IMR-90 (cell line): ENCODE measurements around the gene VPS41.

Source experiments
- BHLHE40 ChIP-seq: fragments of 150-350 bp; IDR thresholded peaks from 2 replicates; pipeline ENCODE4 v1.6.1; 2016; ENCODE audit warnings: mild to moderate bottlenecking, low read depth, low read length
- CEBPB ChIP-seq: IDR thresholded peaks from 2 replicates; pipeline ENCODE4 v1.6.1; 2012; ENCODE audit warnings: low read depth, low read length, improper control_type of control experiment
- CTCF ChIP-seq: conservative IDR thresholded peaks from 2 replicates; pipeline ENCODE4 v1.5.1; 2012; ENCODE audit warnings: mild to moderate bottlenecking, low read depth, low read length, improper control_type of control experiment
- FOS ChIP-seq: fragments of 150-350 bp; IDR thresholded peaks from 2 replicates; pipeline ENCODE4 v1.6.1; 2016; ENCODE audit warnings: low read depth, low read length
- MAFK ChIP-seq: IDR thresholded peaks from 2 replicates; pipeline ENCODE4 v1.6.1; 2012; ENCODE audit warnings: low read depth, low read length, improper control_type of control experiment
- MXI1 ChIP-seq: IDR thresholded peaks from 2 replicates; pipeline ENCODE4 v1.6.1; 2012; ENCODE audit warnings: low read depth, mild to moderate bottlenecking, low read length, moderate library complexity, borderline replicate concordance
- NFE2L2 ChIP-seq: fragments of 150-350 bp; IDR thresholded peaks from 2 replicates; pipeline ENCODE4 v1.6.1; 2016; ENCODE audit warnings: low read depth, mild to moderate bottlenecking, low read length
- POLR2A ChIP-seq: IDR thresholded peaks from 2 replicates; pipeline ENCODE4 v1.6.1; 2012; ENCODE audit warnings: mild to moderate bottlenecking, low read depth, low read length
- RFX5 ChIP-seq: IDR thresholded peaks from 2 replicates; pipeline ENCODE4 v1.8.0; 2012; ENCODE audit warnings: low read depth, mild to moderate bottlenecking, low read length, moderate library complexity
- SMC3 ChIP-seq: fragments of 150-350 bp; IDR thresholded peaks from 2 replicates; pipeline ENCODE4 v1.6.1; 2016; ENCODE audit warnings: low read depth, mild to moderate bottlenecking, antibody characterized with exemption, low read length, moderate library complexity
- USF2 ChIP-seq: fragments of 150-350 bp; IDR thresholded peaks from 2 replicates; pipeline ENCODE4 v1.6.1; 2017; ENCODE audit warnings: mild to moderate bottlenecking, antibody characterized with exemption, low read length, low read depth

GRCh38 chr7:38878694-38879457 is 30.1 kb downstream of the VPS41 start:
- TF ChIP-seq CTCF (no peak), BHLHE40 (no peak), USF2 (no peak), POLR2A (no peak), CEBPB (no peak), NFE2L2 (no peak), SMC3 (no peak), MXI1 (no peak), MAFK (no peak), RFX5 (no peak), FOS (no peak)
